Spinal cord (tissue), 10 donors: ENCODE measurements around the gene HIPK1. TPM values are rescaled to one million over a fixed set of nuclear protein-coding genes. Genes with fewer than 3 reads are reported as not detected.

Experiments used
- DNase-seq, 6 donors: peaks; one replicate each; pipeline versions ENCODE4 v3.0.0 to v3.0.0-alpha.2; 2013 to 2015; ENCODE audit warnings: low spot score in 6 of 6, low read depth in 4 of 6
- H3K27ac ChIP-seq: one replicate; pipeline ENCODE4 v1.5.1; 2013; ENCODE audit warnings: low read depth, low read length, control low read depth
- H3K27me3 ChIP-seq: one replicate; pipeline ENCODE4 v1.6.1; 2013; ENCODE audit warnings: low read length; ENCODE audit not compliant: control insufficient read depth, insufficient read depth
- H3K36me3 ChIP-seq: one replicate; pipeline ENCODE4 v1.6.1; 2013; ENCODE audit warnings: low read length; ENCODE audit not compliant: control insufficient read depth, insufficient read depth
- H3K4me1 ChIP-seq: one replicate; pipeline ENCODE4 v1.6.1; 2013; ENCODE audit warnings: low read length; ENCODE audit not compliant: control insufficient read depth, insufficient read depth
- H3K4me3 ChIP-seq: one replicate; pipeline ENCODE4 v1.5.1; 2013; ENCODE audit warnings: low read depth, low read length, control low read depth
- H3K9me3 ChIP-seq: one replicate; pipeline ENCODE4 v1.6.1; 2013; ENCODE audit warnings: low read length; ENCODE audit not compliant: control insufficient read depth, insufficient read depth
- WGBS: methylation state at CpG from one replicate; pipeline ENCODE4 v1.1.5; 2013; ENCODE audit warnings: missing lambda C conversion rate; ENCODE audit not compliant: insufficient coverage; 5-methylcytosine and 5-hydroxymethylcytosine counted together
- polyA plus RNA-seq, 2 donors: library from polyadenylated mRNA; unstranded; fragments of 120-200 nt; gene quantifications; one replicate each; pipeline ENCODE4 v1.2.1, GENCODE V29; 2013; ENCODE audit not compliant: insufficient read length in 2 of 2
- total RNA-seq, 2 donors: library from RNA; depleted of rRNA in 1 of 2; stranded (reverse); fragments of 120-200 nt in 1 of 2; fragments of >200 nt in 1 of 2; gene quantifications; one replicate each; pipeline versions ENCODE4 v1.2.3 to v1.2.4, GENCODE V29; 2013 to 2014
- donor health status: healthy.

Gene HIPK1
- total and polyA plus RNA-seq, 4 donors, result 41.5 to 58.6 (median 50.1) TPM

DNA sequence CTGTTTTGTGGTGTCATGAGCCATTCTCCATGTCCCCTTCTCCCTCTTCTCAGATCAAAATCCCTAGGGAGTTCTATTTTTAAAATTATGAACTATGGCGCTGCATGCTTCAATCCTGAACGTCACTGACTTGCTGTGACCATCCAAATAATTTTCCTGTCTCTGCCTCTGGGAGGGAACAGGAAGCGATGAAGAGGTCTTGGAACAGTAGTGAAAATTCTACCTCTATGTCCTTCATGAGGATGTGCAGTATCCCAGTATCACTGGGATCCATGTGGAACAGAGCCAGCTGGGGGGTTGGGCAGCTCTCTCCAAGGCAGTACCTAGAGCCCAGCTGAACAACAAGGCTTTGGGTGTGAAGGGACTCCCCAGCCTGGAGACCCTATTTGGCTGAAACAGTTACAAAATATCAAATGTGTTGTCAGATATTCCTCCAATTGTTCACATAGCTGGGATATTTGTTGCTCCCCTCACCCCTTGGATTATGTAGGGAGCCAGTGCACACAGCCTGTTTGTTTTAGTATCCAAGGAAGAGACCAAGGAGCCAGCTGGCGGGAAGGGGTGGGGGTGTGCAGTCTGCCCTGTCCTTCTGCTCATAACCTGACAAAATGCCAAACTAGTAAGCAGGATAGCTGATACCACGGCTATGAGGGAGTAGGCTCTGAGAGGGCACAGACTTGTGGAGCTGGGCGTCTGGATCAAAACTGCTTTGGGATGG lies 16.4 kb upstream of the HIPK1 start:
- H3K4me3 ChIP-seq, result no peak overlapping the region
- H3K27ac ChIP-seq, result no peak overlapping the region
- 62% methylated on average over 3 of the region's 6 CpGs for WGBS
- H3K9me3 ChIP-seq, result no peaks in the 10 kb centered on the region
- no peaks in the 10 kb centered on the region for H3K27me3 ChIP-seq
- no peaks in the 10 kb centered on the region for H3K4me1 ChIP-seq
- peaks cover 24% of the 10 kb centered on the region for H3K36me3 ChIP-seq
- peak in 2 of 6 donors; percentile 2 to 64 for DNase-seq

GRCh38 chr1:113913312-113913668 lies 15.8 kb upstream of the HIPK1 start:
- Histone ChIP-seq H3K27me3 (no peaks in the 10 kb centered on the region), H3K36me3 (peaks cover 19% of the 10 kb centered on the region), H3K4me1 (no peaks in the 10 kb centered on the region), H3K27ac (no peak overlapping the region), H3K9me3 (no peaks in the 10 kb centered on the region), H3K4me3 (no peak overlapping the region)
- DNase-seq, result no peak
- 81% methylated on average over 3 of the region's 3 CpGs for WGBS

DNA sequence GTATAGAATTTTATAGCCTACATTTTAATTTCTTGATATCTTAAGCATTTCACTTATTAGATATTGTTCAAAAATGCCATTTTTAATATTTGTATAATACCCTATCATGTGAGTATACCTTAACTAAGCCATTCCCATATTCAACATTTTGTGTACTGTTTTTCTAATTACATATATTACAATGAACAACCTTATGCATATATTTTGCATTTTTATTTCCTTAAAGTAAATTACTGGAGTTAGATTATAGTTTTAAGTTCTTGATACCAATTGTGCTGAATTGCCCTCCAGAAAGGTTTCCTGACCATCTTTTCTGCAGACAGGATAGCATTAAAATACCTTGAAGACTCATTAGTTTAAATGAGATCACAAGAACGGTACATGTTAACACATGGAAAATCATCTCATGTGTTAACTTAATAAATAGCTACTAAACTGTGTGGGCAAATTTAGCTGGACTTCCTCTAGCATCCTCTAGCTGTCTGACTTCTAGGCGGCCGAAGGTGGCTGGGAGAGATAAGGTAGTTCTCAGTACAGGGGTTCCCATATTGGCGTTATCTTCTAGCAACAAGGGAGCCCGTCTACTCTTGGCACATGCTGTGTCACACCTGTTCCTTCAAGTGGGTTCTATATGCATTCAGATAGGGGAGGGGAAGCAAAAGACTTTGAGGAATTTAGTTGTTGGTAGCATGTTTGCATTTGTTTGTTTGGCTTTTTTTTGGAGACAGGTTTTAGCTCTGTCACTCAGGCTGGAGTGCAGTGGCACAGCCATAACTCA lies 15.0 kb upstream of the HIPK1 start:
- no peak for DNase-seq
- 86% methylated on average over 1 of the region's 5 CpGs for WGBS

DNA sequence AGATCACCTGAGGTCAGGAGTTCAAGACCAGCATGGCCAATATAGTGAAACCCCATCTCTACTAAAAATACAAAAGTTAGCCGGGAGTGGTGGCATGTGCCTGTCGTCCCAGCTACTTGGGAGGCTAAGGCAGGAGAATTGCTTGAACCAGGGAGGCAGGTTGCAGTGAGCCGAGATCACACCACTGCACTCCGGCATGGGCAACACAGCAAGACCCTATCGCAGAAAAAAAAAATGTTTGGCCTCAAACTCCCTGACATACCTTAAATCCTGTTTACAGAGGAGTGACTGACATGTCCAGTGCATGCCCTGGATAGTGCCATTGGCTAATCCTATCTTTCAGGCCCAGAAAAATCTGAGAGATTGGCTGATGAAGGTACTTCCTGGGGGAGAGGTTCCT lies 12.2 kb upstream of the HIPK1 start:
- H3K27ac ChIP-seq, result no peak overlapping the region
- no peak for DNase-seq

More for the DNA sequence above, 15.0 kb upstream of the HIPK1 start:
- Histone ChIP-seq H3K4me3 (no peak overlapping the region), H3K27me3 (no peaks in the 10 kb centered on the region), H3K27ac (no peak overlapping the region), H3K9me3 (no peaks in the 10 kb centered on the region), H3K4me1 (no peaks in the 10 kb centered on the region), H3K36me3 (peaks cover 15% of the 10 kb centered on the region)

DNA sequence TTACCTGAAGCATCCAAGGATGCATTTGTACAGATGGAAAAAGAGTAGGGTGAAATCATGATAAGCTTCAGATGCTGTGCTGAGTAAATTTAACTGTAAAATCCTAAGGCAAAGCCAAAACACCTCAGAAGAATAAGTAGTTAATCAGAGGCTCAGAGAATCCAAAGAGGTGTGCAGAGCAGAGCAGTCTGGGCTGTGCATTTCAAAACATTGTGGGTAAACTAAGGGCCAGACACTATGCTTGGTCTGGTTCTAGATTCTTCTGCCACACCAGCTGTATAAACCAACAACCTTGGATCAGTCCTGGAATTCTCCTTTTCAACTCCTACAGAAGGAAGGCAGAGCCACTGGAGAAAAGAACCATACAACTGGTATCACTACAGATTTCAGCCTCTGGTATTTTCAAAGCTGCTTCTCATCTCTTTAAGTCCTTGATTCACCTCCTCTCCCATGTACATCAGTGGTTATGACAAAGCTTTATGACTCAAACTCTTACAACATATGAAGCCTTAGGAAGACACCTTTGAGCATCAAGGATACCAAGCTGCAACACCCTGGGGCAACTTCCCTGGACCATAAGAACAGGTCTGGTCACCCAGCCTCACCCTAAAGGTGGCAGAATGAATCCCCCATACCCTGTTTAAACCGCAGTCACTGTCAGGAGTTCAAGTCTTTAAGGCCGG lies 11.6 kb upstream of the HIPK1 start:
- Histone ChIP-seq H3K27me3 (no peaks in the 10 kb centered on the region), H3K4me1 (no peaks in the 10 kb centered on the region), H3K9me3 (no peaks in the 10 kb centered on the region), H3K27ac (no peak overlapping the region), H3K4me3 (no peak overlapping the region), H3K36me3 (no peaks in the 10 kb centered on the region)
- 92% methylated on average over 2 of the region's 2 CpGs for WGBS
- DNase-seq, result no peak

More for the DNA sequence above, 12.2 kb upstream of the HIPK1 start:
- no peaks in the 10 kb centered on the region for H3K27me3 ChIP-seq
- H3K9me3 ChIP-seq, result no peaks in the 10 kb centered on the region
- no peaks in the 10 kb centered on the region for H3K36me3 ChIP-seq
- H3K4me1 ChIP-seq, result no peaks in the 10 kb centered on the region
- H3K4me3 ChIP-seq, result no peak overlapping the region
- 90% methylated on average over 4 of the region's 5 CpGs for WGBS

- no peak overlapping the region for H3K27ac ChIP-seq
- no peak overlapping the region for H3K4me3 ChIP-seq
- no peaks in the 10 kb centered on the region for H3K9me3 ChIP-seq
- no peaks in the 10 kb centered on the region for H3K4me1 ChIP-seq
- no peaks in the 10 kb centered on the region for H3K36me3 ChIP-seq
- H3K27me3 ChIP-seq, result no peaks in the 10 kb centered on the region
- no peak for DNase-seq
Measured at GRCh38 chr1:113918243-113918642, 10.9 kb upstream of the HIPK1 start.

DNA sequence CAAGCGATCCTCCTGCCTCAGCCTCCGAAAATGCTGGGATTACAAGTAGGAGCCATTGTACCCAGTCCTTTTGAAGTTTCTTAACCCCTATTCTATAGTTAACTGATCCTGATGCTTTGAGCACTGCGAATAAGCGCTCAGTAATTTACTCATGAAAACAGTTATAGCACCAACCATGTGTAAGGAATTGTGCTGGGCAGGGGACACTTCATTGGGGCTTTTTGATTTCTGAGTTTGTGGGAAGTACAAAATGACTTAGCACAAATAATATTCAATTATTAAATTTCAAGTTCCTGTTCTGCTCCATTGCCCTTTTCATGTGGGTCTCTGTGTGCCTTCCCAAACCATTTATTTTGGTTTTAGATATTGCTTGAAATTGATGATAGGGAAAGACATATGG lies 6.2 kb upstream of the HIPK1 start:
- no peak for DNase-seq
- no CpG with 5 or more reads among the region's 4 CpGs for WGBS
- Histone ChIP-seq H3K4me3 (no peak overlapping the region), H3K36me3 (no peaks in the 10 kb centered on the region), H3K9me3 (no peaks in the 10 kb centered on the region), H3K4me1 (no peaks in the 10 kb centered on the region), H3K27ac (no peak overlapping the region), H3K27me3 (no peaks in the 10 kb centered on the region)

DNA sequence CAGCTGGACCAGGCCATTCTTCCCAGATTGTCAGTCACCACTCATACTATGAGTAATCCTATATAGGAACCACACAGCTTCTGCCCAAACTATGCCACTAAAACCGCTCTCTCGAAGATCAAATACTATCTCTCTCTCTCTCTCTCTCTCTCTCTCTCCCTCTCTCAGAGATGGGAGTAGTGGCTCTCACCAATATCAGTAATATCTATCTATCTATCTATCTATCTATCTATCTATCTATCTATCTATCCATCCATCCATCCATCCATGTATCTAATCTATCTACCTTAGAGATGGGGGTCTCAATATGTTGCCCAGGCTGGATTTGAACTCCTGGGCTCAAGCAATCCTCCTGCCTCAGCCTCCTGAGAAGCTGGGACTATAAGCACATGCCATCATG lies 4.7 kb upstream of the HIPK1 start:
- no CpG with 5 or more reads among the region's 2 CpGs for WGBS

GRCh38 chr1:113928187-113928930 lies 765 bp upstream of the HIPK1 start:
- H3K27ac ChIP-seq, result peak overlapping the region; percentile 96
- 0% methylated on average over 1 of the region's 6 CpGs for WGBS
- DNase-seq, result no peak
- peaks cover 4% of the 10 kb centered on the region for H3K4me1 ChIP-seq
- H3K9me3 ChIP-seq, result no peaks in the 10 kb centered on the region
- peak overlapping the region; percentile 91 for H3K4me3 ChIP-seq
- H3K27me3 ChIP-seq, result no peaks in the 10 kb centered on the region
- H3K36me3 ChIP-seq, result no peaks in the 10 kb centered on the region

More for the DNA sequence above, 4.7 kb upstream of the HIPK1 start:
- H3K27ac ChIP-seq, result no peak overlapping the region
- H3K36me3 ChIP-seq, result no peaks in the 10 kb centered on the region
- no peaks in the 10 kb centered on the region for H3K27me3 ChIP-seq
- no peak for DNase-seq
- no peaks in the 10 kb centered on the region for H3K4me1 ChIP-seq
- no peaks in the 10 kb centered on the region for H3K9me3 ChIP-seq
- H3K4me3 ChIP-seq, result no peak overlapping the region
